IMR-90 (cell line): ENCODE data around the gene SHB. TPM values are rescaled to one million over a fixed set of nuclear protein-coding genes. Genes with fewer than 3 reads are reported as not detected.

ENCODE experiments used
- ATAC-seq: fragments of 200-7000 bp; cut with Tn5 transposase; 2 replicates; pipeline ENCODE4 v1.9.1; 2020; ENCODE audit warnings: low read depth, mild to moderate bottlenecking, moderate library complexity
- BruUV-seq: library from RNA; stranded (reverse); fragments of 400-500 nt; replicated peaks from 2 replicates; lab custom pipeline; 2021; lab: Mats Ljungman, UMichigan
- CTCF ChIA-PET: fragments of 300-600 bp; formaldehyde crosslinking; extraction: SDS; loops from one replicate; lab custom pipeline; 2021; ENCODE audit warnings: antibody characterized with exemption; lab: Yijun Ruan, JAX
- POLR2A ChIA-PET: fragments of 300-600 bp; sonication (Branson Sonifier 250); formaldehyde crosslinking; loops from one replicate; lab custom pipeline; 2022; ENCODE audit warnings: antibody characterized with exemption; ENCODE audit not compliant: unreplicated experiment; lab: Charles Lee
- DNase-seq: peaks from one replicate; pipeline ENCODE4 v3.0.0; 2013
- H2AFZ ChIP-seq: replicated peaks from 2 replicates; pipeline ENCODE3; 2013; ENCODE audit warnings: low read length, mild to moderate bottlenecking; ENCODE audit not compliant: poor library complexity
- H2AK5ac ChIP-seq: 2 replicates; pipeline ENCODE4 v1.6.1; 2013; ENCODE audit warnings: low read depth, low read length, inconsistent platforms
- H2AK9ac ChIP-seq: replicated peaks from 2 replicates; pipeline ENCODE3; 2013; ENCODE audit warnings: mild to moderate bottlenecking, low read depth, low read length, moderate library complexity; ENCODE audit not compliant: poor library complexity
- H2BK120ac ChIP-seq: 2 replicates; pipeline ENCODE4 v1.6.1; 2013; ENCODE audit warnings: low read depth, low read length, inconsistent platforms
- H2BK15ac ChIP-seq: 3 replicates; pipeline ENCODE4 v1.6.1; 2013; ENCODE audit warnings: low read depth, low read length, inconsistent platforms
- H2BK20ac ChIP-seq: 2 replicates; pipeline ENCODE4 v1.6.1; 2013; ENCODE audit warnings: low read depth, mild to moderate bottlenecking, inconsistent platforms, low read length, moderate library complexity
- H2BK5ac ChIP-seq: 2 replicates; pipeline ENCODE4 v1.6.1; 2013; ENCODE audit warnings: mild to moderate bottlenecking, low read depth, low read length, inconsistent platforms; ENCODE audit not compliant: poor library complexity, severe bottlenecking
- H3K14ac ChIP-seq: replicated peaks from 2 replicates; pipeline ENCODE4 v1.6.1; 2013; ENCODE audit warnings: low read depth, low read length, inconsistent platforms
- H3K18ac ChIP-seq: 2 replicates; pipeline ENCODE4 v1.6.1; 2013; ENCODE audit warnings: low read depth, low read length, control low read depth
- H3K23ac ChIP-seq: 2 replicates; pipeline ENCODE4 v1.6.1; 2013; ENCODE audit warnings: low read depth, low read length, inconsistent platforms
- H3K27ac ChIP-seq: 2 replicates; pipeline ENCODE4 v1.5.1; 2013; ENCODE audit warnings: mild to moderate bottlenecking, control low read depth, low read length; ENCODE audit not compliant: insufficient read depth
- H3K27me3 ChIP-seq: 2 replicates; pipeline ENCODE4 v1.6.1; 2013; ENCODE audit warnings: low read length; ENCODE audit not compliant: control insufficient read depth, insufficient read depth
- H3K36me3 ChIP-seq: 2 replicates; pipeline ENCODE4 v1.6.1; 2013; ENCODE audit warnings: low read length, mixed read lengths; ENCODE audit not compliant: control insufficient read depth, insufficient read depth
- H3K4ac ChIP-seq: 2 replicates; pipeline ENCODE4 v1.6.1; 2013; ENCODE audit warnings: low read depth, low read length, inconsistent platforms
- H3K4me1 ChIP-seq: 2 replicates; pipeline ENCODE4 v1.6.1; 2013; ENCODE audit warnings: low read length, mixed read lengths; ENCODE audit not compliant: control insufficient read depth, insufficient read depth
- H3K4me2 ChIP-seq: 2 replicates; pipeline ENCODE4 v1.6.1; 2013; ENCODE audit warnings: low read depth, mild to moderate bottlenecking, control low read depth, low read length, moderate library complexity
- H3K4me3 ChIP-seq: 2 replicates; pipeline ENCODE4 v1.5.1; 2013; ENCODE audit warnings: low read depth, mild to moderate bottlenecking, control low read depth, low read length, moderate library complexity; ENCODE audit not compliant: insufficient read depth
- H3K56ac ChIP-seq: 2 replicates; pipeline ENCODE4 v1.6.1; 2013; ENCODE audit warnings: low read length, inconsistent platforms; ENCODE audit not compliant: insufficient read depth; ENCODE audit errors: extremely low read depth
- H3K79me1 ChIP-seq, 2 experiments: 2 replicates each; pipeline ENCODE4 v1.6.1; 2013; ENCODE audit warnings: low read length in 2 of 2, inconsistent platforms in 1 of 2, low read depth in 1 of 2
- H3K9ac ChIP-seq: 2 replicates; pipeline ENCODE4 v1.6.1; 2013; ENCODE audit warnings: low read depth, low read length, control low read depth
- H3K9me1 ChIP-seq: 2 replicates; pipeline ENCODE4 v1.6.1; 2013; ENCODE audit warnings: low read length, inconsistent platforms; ENCODE audit not compliant: insufficient read depth
- H3K9me3 ChIP-seq: 2 replicates; pipeline ENCODE4 v1.6.1; 2013; ENCODE audit warnings: low read length; ENCODE audit not compliant: control insufficient read depth, insufficient read depth
- H4K20me1 ChIP-seq: 2 replicates; pipeline ENCODE4 v1.6.1; 2013; ENCODE audit warnings: low read length, inconsistent platforms; ENCODE audit not compliant: insufficient read depth
- H4K5ac ChIP-seq: 2 replicates; pipeline ENCODE4 v1.6.1; 2013; ENCODE audit warnings: mild to moderate bottlenecking, low read depth, low read length, control low read depth
- H4K8ac ChIP-seq, 2 experiments: 2 replicates each; pipeline ENCODE4 v1.6.1; 2013; ENCODE audit warnings: low read depth in 2 of 2, low read length in 2 of 2, control low read depth in 1 of 2, inconsistent platforms in 1 of 2
- H4K91ac ChIP-seq: 2 replicates; pipeline ENCODE4 v1.6.1; 2013; ENCODE audit warnings: low read depth, low read length, inconsistent platforms; ENCODE audit not compliant: insufficient read depth
- BHLHE40 ChIP-seq: fragments of 150-350 bp; IDR thresholded peaks from 2 replicates; pipeline ENCODE4 v1.6.1; 2016; ENCODE audit warnings: mild to moderate bottlenecking, low read depth, low read length
- CEBPB ChIP-seq: IDR thresholded peaks from 2 replicates; pipeline ENCODE4 v1.6.1; 2012; ENCODE audit warnings: low read depth, low read length, improper control_type of control experiment
- CTCF ChIP-seq: conservative IDR thresholded peaks from 2 replicates; pipeline ENCODE4 v1.5.1; 2012; ENCODE audit warnings: mild to moderate bottlenecking, low read depth, low read length, improper control_type of control experiment
- MAZ ChIP-seq: IDR thresholded peaks from 2 replicates; pipeline ENCODE4 v1.6.1; 2012; ENCODE audit warnings: low read depth, mild to moderate bottlenecking, low read length, improper control_type of control experiment, moderate library complexity, borderline replicate concordance
- NFE2L2 ChIP-seq: fragments of 150-350 bp; IDR thresholded peaks from 2 replicates; pipeline ENCODE4 v1.6.1; 2016; ENCODE audit warnings: low read depth, mild to moderate bottlenecking, low read length
- RAD21 ChIP-seq: IDR thresholded peaks from 2 replicates; pipeline ENCODE4 v1.6.1; 2012; ENCODE audit warnings: low read length, improper control_type of control experiment
- RFX5 ChIP-seq: IDR thresholded peaks from 2 replicates; pipeline ENCODE4 v1.8.0; 2012; ENCODE audit warnings: low read depth, mild to moderate bottlenecking, low read length, moderate library complexity
- SMC3 ChIP-seq: fragments of 150-350 bp; IDR thresholded peaks from 2 replicates; pipeline ENCODE4 v1.6.1; 2016; ENCODE audit warnings: low read depth, mild to moderate bottlenecking, antibody characterized with exemption, low read length, moderate library complexity
- WGBS, 2 experiments: methylation state at CpG; one replicate each; pipeline versions ENCODE4 v1.1.5 to v1.1.7; 2013; ENCODE audit warnings: missing lambda C conversion rate in 2 of 2; ENCODE audit not compliant: insufficient read length in 1 of 2; ENCODE audit errors: extremely low coverage in 2 of 2; 5-methylcytosine and 5-hydroxymethylcytosine counted together
- dilution Hi-C: fragments of 300-500 bp; cut with HindIII; formaldehyde crosslinking; loops from one replicate; pipeline ENCODE4 v1.14.3; 2018; ENCODE audit warnings: low sequenced_read_pairs; ENCODE audit not compliant: unreplicated experiment
- in situ Hi-C: fragments of 300-500 bp; cut with MboI; formaldehyde crosslinking; loops from 3 replicates; pipeline ENCODE4 v1.14.3; 2019; ENCODE audit warnings: low sequenced_read_pairs, inconsistent platforms, mixed read lengths
- intact Hi-C: fragments of 100-400 bp; cut with micrococcal nuclease; formaldehyde crosslinking; loops from 2 replicates; pipeline ENCODE4 v1.10.0; 2022
- polyA plus RNA-seq, 3 experiments: library from polyadenylated mRNA; depleted of rRNA; stranded (reverse); fragments of >200 nt; gene quantifications; 2 replicates each; pipeline ENCODE4 v1.2.3, GENCODE V29; 2012; ENCODE audit warnings: low replicate concordance in 1 of 3
- total RNA-seq: library from RNA; depleted of rRNA; stranded (reverse); fragments of >200 nt; gene quantifications from 2 replicates; pipeline ENCODE4 v1.2.3, GENCODE V29; 2012

The SHB gene
- total and polyA plus RNA-seq, 2 of the 4 experiments (the other 2 are of a cell fraction), result 6.1 to 20.4 TPM

GRCh38 chr9:38083858-38084555 lies 15.0 kb upstream of the SHB start:
- H2BK20ac ChIP-seq, result no peak overlapping the region
- no peak overlapping the region for H2AFZ ChIP-seq
- no peak overlapping the region for H2AK9ac ChIP-seq
- no peak overlapping the region for H3K4ac ChIP-seq
- H4K5ac ChIP-seq, result no peak overlapping the region
- POLR2A ChIA-PET, result no interaction called here
- CTCF ChIA-PET, result no interaction called here
- 88% methylated on average over 3 of the region's 10 CpGs; no CpG with 5 or more reads in 1 of the 2 experiments for WGBS, 2 experiments
- H3K23ac ChIP-seq, result no peak overlapping the region
- no peak overlapping the region; the same call in 1 of the 2 replicates for H4K91ac ChIP-seq
- in situ Hi-C loops (loop anchor here (10.0 kb wide), 1 partner anchor 281 kb away; no protein-coding TSS in a partner anchor), dilution Hi-C loops (no loop called here), intact Hi-C loops (no loop called here)
- no TSS peak for BruUV-seq
- no peak overlapping the region for H2BK15ac ChIP-seq
- no peak overlapping the region for H2AK5ac ChIP-seq
- H2BK5ac ChIP-seq, result no peak overlapping the region
- H3K4me3 ChIP-seq, result no peak overlapping the region
- 0 out of 4 replicates have a peak, but pooled peaks cover 0 to 7% of the 10 kb centered on the region in 2 experiments for H3K79me1 ChIP-seq
- DNase-seq, result no peak
- no peaks in the 10 kb centered on the region for H3K27me3 ChIP-seq
- no peaks in the 10 kb centered on the region for H3K36me3 ChIP-seq
- no peaks in the 10 kb centered on the region for H3K9me3 ChIP-seq
- H3K18ac ChIP-seq, result no peak overlapping the region
- no peak overlapping the region for H2BK120ac ChIP-seq
- peaks cover 11% of the 10 kb centered on the region; the same call in 1 of the 2 replicates for H3K9me1 ChIP-seq
- no peak overlapping the region for H3K56ac ChIP-seq
- H3K14ac ChIP-seq, result no peak overlapping the region
- H4K8ac ChIP-seq, result no peak overlapping the region
- ATAC-seq, result peak; percentile 59
- TF ChIP-seq RFX5 (no peak), NFE2L2 (no peak), CEBPB (peak; percentile 68), SMC3 (no peak), RAD21 (no peak), MAZ (no peak), CTCF (no peak), BHLHE40 (no peak)
- no peak overlapping the region for H3K9ac ChIP-seq
- H3K4me1 ChIP-seq, result peaks cover 11% of the 10 kb centered on the region
- H4K20me1 ChIP-seq, result no peaks in the 10 kb centered on the region
- no peak overlapping the region for H3K27ac ChIP-seq
- no peak overlapping the region for H3K4me2 ChIP-seq
